Activated T-cell treated with anti-CD3 and anti-CD28 coated beads, Interleukin-2, amount 50 U/mL, for 24 hours (primary cell): ENCODE data around the gene EXOSC7.
A peak's percentile ranks its signal among the peaks of the same experiment; 100 is the strongest.

Source experiments
- DNase-seq: peaks from one replicate; pipeline ENCODE4 v3.0.0-alpha.2; 2020
- H3K27ac Mint-ChIP-seq: 2 replicates; pipeline ENCODE4 v1.8.0; 2020; ENCODE audit warnings: mild to moderate bottlenecking, mixed read lengths
- H3K27me3 Mint-ChIP-seq: 2 replicates; pipeline ENCODE4 v1.8.0; 2020; ENCODE audit warnings: mixed read lengths
- H3K36me3 Mint-ChIP-seq: 2 replicates; pipeline ENCODE4 v1.8.0; 2020; ENCODE audit warnings: low read depth, mixed read lengths
- H3K4me1 Mint-ChIP-seq: 2 replicates; pipeline ENCODE4 v1.8.0; 2020; ENCODE audit warnings: low read depth, mixed read lengths
- H3K4me3 Mint-ChIP-seq: 2 replicates; pipeline ENCODE4 v1.8.0; 2020; ENCODE audit warnings: mild to moderate bottlenecking, moderate library complexity, mixed read lengths
- H3K9me3 Mint-ChIP-seq: 2 replicates; pipeline ENCODE4 v1.8.0; 2020; ENCODE audit warnings: mixed read lengths

The EXOSC7 gene

DNA sequence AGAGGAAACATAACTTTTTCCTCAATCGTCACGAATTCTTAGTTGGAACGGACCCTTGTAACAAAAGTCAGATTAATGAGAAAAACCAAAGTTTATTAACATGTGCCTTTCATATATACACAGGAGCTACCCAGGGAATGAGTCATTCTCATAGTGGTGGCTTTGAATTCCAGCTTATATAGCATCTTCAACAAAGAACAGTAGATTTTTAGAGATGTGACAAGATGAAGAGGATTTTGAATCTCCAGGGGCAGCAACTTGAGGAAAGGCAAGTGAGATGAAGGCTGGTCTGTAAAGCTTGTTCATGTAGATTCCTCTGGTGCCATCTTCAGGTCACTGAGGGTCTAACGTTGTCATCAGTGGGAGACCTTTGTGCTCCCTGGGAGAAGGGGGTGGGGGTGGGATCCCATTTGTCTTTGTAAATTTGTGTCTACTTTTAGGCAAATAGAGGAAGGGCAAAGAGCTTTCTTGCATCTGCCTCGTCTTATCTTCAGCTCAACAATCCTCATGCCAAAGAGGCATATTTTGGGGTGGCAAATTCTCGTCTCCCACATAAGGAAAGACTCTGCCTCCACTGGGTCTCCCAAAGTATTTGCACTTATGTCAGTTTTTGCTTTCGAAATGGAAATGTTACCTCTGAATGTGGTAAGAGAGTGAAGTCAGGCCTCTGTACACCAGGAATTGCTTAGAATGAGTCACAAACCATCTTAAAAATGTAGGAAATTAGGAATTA, 79.5 kb downstream of the EXOSC7 start:
- DNase-seq = no peak
- no peaks in the 10 kb centered on the region for H3K36me3 Mint-ChIP-seq
- no peak overlapping the region for H3K27ac Mint-ChIP-seq
- no peak overlapping the region for H3K4me3 Mint-ChIP-seq
- H3K4me1 Mint-ChIP-seq = peaks cover 33% of the 10 kb centered on the region
- H3K27me3 Mint-ChIP-seq = peaks cover 2% of the 10 kb centered on the region
- H3K9me3 Mint-ChIP-seq = no peaks in the 10 kb centered on the region

DNA sequence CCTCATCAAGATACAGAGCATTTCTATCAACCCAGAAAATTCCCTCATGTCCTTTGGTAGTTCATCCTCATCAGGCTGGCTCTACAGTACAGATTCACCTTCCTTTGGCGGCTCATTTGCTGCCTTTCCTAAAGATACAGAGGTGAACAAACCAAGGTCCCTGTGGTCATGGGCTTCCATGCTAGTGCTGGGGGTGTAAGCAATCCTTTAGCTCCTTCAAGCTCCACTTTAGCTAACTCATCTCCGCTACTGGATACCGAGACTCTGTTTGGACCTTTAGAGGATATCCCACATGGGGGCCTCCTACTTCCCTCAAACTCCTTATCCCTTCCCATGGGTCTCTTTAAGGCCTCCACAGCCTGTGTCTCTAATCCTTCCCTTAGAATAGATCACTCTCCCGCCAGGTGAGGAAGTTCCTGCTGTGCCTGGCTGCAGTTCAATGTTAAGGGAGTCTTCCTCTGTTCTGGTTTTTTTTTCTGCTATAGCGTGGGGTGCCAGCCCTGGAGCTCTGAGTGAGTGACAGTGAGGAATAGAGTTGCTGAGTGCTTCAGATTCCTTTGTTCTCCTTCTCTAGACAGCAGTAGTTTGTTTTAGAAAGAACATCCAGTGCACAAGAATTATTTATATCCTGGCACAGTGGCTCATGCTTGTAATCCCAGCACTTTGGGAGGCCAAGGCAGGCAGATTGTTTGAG, 80.7 kb downstream of the EXOSC7 start:
- no peak for DNase-seq
- no peak overlapping the region for H3K4me3 Mint-ChIP-seq
- H3K4me1 Mint-ChIP-seq = peaks cover 33% of the 10 kb centered on the region
- H3K27ac Mint-ChIP-seq = no peak overlapping the region
- H3K27me3 Mint-ChIP-seq = no peaks in the 10 kb centered on the region
- no peaks in the 10 kb centered on the region for H3K9me3 Mint-ChIP-seq
- H3K36me3 Mint-ChIP-seq = no peaks in the 10 kb centered on the region

DNA sequence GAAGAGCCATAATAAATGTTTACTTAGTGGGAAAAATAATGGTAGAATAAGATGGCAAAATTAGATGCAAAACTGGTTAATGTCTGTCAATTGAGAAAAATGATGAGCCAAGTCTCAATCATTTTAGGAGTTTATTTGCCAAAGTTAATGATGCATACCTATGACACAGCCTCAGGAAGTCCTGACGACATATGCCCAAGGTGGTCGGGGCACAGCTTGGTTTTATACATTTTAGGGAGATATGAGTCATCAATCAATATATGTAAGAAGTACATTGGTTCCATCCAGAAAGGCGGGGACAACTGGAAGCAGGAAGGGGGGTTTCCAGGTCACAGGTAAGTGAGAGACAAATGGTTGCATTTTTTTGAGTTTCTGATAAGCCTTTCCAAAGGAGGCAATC, 81.5 kb downstream of the EXOSC7 start:
- DNase-seq = no peak
- no peaks in the 10 kb centered on the region for H3K36me3 Mint-ChIP-seq
- H3K9me3 Mint-ChIP-seq = no peaks in the 10 kb centered on the region
- H3K27me3 Mint-ChIP-seq = no peaks in the 10 kb centered on the region
- H3K4me1 Mint-ChIP-seq = peaks cover 33% of the 10 kb centered on the region
- H3K27ac Mint-ChIP-seq = peak overlapping the region; percentile 38
- H3K4me3 Mint-ChIP-seq = no peak overlapping the region

DNA sequence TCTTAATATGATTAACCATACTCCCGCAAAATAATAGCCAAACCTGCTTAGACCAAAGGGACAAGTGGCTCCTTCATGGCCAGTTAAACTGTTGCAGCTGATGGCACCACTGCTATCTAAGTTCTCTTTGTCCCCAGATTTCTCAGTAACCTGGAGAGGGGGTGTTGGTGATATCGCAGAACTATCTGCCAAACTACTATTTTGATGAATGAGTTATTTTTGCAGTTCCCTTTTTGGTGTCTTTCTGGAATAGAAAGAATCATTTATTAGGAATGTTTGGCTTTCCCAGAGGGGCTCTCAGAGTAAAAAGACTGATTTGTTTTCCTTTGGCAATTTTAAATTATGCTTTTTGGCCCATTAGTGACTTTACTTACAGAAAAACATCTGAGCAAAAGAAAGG, 83.1 kb downstream of the EXOSC7 start:
- Mint-ChIP-seq H3K27me3 (no peaks in the 10 kb centered on the region), H3K27ac (no peak overlapping the region), H3K4me1 (peaks cover 25% of the 10 kb centered on the region), H3K36me3 (no peaks in the 10 kb centered on the region), H3K9me3 (no peaks in the 10 kb centered on the region), H3K4me3 (no peak overlapping the region)
- no peak for DNase-seq

DNA sequence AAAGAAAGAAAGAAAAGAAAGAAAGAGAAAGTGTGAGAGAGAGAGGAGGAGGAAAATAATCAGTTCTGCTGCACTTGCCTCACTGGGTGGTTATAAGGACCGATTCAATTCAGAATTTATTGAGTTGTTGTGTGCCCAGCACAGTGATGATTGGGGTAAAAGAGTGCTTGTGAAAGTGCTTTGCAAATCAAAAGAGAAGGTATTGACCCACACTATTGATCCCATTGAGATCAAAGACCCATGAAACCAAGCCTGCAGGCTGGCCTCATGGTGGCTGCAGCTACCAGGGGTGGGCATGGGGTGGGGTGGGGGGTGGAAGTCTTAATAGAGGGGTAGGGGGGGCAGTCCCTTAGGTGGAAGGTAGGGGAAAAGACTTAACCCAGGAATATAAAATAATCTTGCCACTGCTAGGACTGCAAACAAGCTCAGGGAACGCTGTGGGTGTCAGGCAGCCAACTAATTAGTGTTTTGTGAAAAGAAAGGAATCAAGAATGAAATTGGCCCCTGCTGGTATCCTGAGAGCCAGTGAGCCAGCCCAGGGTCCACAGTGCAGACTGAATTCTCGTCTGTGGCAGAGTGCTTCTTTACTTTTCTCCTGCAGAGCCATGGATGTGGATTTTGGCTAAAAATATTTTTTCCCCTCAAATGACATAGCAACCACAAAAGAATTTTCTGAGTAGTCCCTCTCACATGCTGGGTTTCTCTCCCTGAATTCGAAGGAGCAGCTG, 84.3 kb downstream of the EXOSC7 start:
- Mint-ChIP-seq H3K27ac (no peak overlapping the region), H3K4me1 (peaks cover 28% of the 10 kb centered on the region), H3K36me3 (no peaks in the 10 kb centered on the region), H3K4me3 (no peak overlapping the region), H3K9me3 (no peaks in the 10 kb centered on the region), H3K27me3 (no peaks in the 10 kb centered on the region)
- DNase-seq = no peak
